Measurements from ENCODE around the gene L3MBTL3.

DNA sequence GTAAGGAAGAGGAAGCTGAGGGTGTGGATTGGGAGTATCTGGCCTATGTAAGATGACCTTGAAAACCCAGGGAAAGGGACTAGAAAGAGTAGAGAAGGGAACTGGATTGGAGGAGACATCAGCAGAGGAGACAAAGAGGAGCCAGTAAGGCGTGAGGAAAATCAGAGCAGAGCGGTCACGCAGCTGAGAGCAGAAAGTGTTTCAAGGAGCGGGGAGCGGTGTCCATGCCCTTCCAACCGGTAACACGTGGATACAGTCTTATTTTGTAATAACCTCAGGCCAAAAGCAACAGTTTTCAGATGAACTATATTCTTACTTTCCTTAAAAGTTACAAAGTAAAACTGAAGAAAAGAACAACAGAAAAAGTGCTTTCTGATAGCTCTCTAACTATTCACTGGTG, 36.3 kb downstream of the L3MBTL3 start:
- TF ChIP-seq, protein P1, sequence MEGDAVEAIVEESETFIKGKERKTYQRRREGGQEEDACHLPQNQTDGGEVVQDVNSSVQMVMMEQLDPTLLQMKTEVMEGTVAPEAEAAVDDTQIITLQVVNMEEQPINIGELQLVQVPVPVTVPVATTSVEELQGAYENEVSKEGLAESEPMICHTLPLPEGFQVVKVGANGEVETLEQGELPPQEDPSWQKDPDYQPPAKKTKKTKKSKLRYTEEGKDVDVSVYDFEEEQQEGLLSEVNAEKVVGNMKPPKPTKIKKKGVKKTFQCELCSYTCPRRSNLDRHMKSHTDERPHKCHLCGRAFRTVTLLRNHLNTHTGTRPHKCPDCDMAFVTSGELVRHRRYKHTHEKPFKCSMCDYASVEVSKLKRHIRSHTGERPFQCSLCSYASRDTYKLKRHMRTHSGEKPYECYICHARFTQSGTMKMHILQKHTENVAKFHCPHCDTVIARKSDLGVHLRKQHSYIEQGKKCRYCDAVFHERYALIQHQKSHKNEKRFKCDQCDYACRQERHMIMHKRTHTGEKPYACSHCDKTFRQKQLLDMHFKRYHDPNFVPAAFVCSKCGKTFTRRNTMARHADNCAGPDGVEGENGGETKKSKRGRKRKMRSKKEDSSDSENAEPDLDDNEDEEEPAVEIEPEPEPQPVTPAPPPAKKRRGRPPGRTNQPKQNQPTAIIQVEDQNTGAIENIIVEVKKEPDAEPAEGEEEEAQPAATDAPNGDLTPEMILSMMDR (IDR thresholded peaks at IDR 0.05) = no peak
- no peak for TF ChIP-seq POLR2AphosphoS5 (IDR thresholded peaks at IDR 0.05)
- no peak for TF ChIP-seq POLR2A (IDR thresholded peaks at IDR 0.05; ENCODE audit: low read depth)

All from esophagus muscularis mucosa (tissue), 3 donors.